Measurements from ENCODE around the gene BCAS4.

BCAS4 gene

DNA sequence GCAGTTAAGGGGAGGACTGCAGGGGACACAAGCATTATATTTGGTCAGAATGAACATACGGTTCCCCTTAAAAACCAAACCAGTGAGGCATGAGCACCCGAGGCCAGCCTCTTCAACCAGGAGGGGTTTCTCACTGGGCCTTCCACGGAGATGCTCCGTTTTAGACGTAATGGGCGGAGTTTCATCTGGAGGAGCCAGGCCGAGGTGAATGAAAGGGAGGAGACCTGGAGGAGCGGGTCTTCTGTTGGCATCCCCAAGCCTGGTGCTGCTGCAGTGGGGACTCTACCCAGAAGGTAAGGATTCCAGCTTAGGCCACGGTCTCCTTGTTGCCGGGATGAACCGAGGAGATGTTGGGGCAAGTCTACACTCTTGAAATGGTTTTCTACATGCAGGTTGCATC is 89.0 kb downstream of the BCAS4 start:
- no peak for DNase-seq (ENCODE audit: low read depth in 2 of 2)
- no peak overlapping the region for H3K4me3 ChIP-seq (replicated peaks in 1 of 2; ENCODE audit: low read depth in 2 of 2, low read length in 2 of 2)
- TF ChIP-seq, protein P1, sequence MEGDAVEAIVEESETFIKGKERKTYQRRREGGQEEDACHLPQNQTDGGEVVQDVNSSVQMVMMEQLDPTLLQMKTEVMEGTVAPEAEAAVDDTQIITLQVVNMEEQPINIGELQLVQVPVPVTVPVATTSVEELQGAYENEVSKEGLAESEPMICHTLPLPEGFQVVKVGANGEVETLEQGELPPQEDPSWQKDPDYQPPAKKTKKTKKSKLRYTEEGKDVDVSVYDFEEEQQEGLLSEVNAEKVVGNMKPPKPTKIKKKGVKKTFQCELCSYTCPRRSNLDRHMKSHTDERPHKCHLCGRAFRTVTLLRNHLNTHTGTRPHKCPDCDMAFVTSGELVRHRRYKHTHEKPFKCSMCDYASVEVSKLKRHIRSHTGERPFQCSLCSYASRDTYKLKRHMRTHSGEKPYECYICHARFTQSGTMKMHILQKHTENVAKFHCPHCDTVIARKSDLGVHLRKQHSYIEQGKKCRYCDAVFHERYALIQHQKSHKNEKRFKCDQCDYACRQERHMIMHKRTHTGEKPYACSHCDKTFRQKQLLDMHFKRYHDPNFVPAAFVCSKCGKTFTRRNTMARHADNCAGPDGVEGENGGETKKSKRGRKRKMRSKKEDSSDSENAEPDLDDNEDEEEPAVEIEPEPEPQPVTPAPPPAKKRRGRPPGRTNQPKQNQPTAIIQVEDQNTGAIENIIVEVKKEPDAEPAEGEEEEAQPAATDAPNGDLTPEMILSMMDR (IDR thresholded peaks at IDR 0.05; ENCODE audit: low read depth, low read length) = no peak

DNA sequence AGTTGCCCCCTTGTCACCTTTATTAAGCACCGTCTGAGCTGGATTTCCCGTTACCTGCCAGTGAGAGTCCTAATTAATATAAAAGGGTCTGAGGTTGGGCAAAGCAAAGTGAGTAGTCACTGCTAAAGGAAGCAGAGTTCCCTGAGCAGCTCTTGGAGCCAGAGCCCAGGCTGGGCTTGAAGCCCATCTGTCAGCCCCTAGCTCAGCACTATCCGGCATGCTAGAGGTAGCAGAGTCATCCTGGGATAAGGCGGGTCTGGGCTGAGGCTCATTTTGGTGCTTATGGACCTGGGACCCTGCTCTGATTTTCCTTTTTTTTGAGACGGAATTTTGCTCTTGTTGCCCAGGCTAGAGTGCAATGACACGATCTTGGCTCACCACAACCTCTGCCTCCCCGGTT is 90.2 kb downstream of the BCAS4 start:
- H3K4me3 ChIP-seq (replicated peaks in 1 of 2; ENCODE audit: low read depth in 2 of 2, low read length in 2 of 2) = no peak overlapping the region
- no peak for DNase-seq (ENCODE audit: low read depth in 2 of 2)
- TF ChIP-seq, protein P1 (IDR thresholded peaks at IDR 0.05; ENCODE audit: low read depth, low read length) = no peak

DNA sequence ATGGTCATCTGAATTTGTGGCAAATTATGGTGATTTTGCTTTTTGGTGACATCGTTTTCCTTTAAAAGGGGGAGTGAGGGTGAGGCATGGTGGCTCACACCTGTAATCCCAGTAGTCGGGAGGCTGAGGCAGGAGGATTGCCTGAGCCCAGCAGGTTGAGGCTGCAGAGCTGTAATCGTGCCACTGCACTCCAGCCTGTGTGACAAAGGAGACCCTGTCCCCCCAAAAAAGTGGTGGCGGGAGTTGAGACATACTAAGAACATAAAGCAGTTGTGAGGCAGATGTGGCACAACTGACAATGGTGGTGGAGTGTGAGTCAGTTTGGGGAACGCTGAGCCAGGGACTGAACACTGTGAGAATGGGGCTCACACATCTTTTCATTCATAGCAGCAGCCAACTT is 90.9 kb downstream of the BCAS4 start:
- TF ChIP-seq, protein P1 (IDR thresholded peaks at IDR 0.05; ENCODE audit: low read depth, low read length) = no peak
- DNase-seq (ENCODE audit: low read depth in 2 of 2) = no peak
- no peak overlapping the region for H3K4me3 ChIP-seq (replicated peaks in 1 of 2; ENCODE audit: low read depth in 2 of 2, low read length in 2 of 2)

DNA sequence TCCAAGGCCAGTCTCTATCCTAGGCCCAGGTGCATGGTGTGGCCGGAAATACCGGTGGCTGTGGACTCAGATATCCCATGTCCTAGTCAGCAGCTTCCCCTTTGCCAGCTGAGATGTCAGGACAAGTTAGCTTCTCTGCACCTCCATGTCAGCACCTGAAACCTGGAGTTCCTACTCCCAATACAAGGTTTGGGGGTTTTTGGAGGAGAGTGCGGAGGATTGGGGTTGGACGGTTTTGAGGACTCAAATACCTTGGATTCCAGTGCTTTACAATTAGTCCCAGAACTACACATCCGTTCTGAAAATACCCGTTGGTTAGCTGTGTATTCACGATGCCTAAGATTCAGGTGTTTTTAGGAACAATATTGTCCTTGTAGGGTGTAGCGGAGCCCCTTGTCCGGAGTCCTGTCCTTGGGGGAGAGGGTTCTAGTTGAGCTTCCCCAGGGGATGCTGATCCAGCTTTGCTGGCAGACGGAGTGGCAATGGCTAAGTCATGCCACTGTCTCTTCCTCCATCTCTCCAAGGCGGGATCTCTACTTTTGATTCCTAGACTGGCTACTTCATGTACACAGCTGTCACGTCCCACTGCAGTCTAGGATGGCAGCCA is 91.4 kb downstream of the BCAS4 start:
- TF ChIP-seq, protein P1 (IDR thresholded peaks at IDR 0.05; ENCODE audit: low read depth, low read length) = no peak
- DNase-seq (ENCODE audit: low read depth in 2 of 2) = no peak
- no peak overlapping the region for H3K4me3 ChIP-seq (replicated peaks in 1 of 2; ENCODE audit: low read depth in 2 of 2, low read length in 2 of 2)

DNA sequence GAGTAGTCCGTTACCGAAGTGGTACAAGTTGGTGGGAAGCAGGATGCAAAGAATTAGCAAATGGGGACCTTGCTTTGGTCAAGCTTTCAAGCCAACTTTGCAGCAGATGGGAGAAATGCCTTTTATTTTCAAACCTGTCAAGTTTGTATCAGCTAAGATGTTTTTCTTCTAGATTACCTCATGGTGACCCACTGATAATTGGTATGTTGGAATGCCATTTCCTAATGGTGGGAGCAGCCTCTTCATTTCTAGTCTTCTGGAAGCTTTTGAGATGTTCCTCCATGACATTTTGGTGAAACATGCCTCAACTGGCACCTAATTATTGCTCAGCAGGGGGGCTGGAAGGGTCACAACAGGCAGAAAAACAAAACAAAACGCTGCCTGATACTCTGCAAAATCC is 92.7 kb downstream of the BCAS4 start:
- H3K4me3 ChIP-seq (replicated peaks in 1 of 2; ENCODE audit: low read depth in 2 of 2, low read length in 2 of 2) = no peak overlapping the region
- no peak for DNase-seq (ENCODE audit: low read depth in 2 of 2)
- TF ChIP-seq, protein P1 (IDR thresholded peaks at IDR 0.05; ENCODE audit: low read depth, low read length) = no peak

DNA sequence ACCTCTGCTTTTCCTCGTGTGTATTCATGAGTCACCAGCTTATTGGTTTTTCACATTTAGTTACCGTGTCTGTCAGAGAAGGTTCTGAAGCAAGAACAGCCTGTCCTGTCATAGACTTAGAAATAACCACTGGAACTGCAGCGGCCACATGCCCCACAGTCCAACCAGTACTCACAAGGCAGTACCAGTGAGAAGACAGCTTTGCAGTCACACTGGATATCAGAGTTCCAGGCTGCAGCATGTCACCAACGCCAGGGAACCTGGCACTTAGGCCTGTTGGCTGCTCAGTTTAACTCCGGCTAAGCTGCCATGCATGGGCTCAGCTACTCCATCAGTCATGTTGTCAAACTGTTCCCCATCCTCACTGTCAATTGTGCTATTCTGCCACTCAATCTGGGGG is 96.3 kb downstream of the BCAS4 start:
- TF ChIP-seq, protein P1 (IDR thresholded peaks at IDR 0.05; ENCODE audit: low read depth, low read length) = no peak
- DNase-seq (ENCODE audit: low read depth in 2 of 2) = peak in 1 of 2 donors; percentile 38
- no peak overlapping the region for H3K4me3 ChIP-seq (replicated peaks in 1 of 2; ENCODE audit: low read depth in 2 of 2, low read length in 2 of 2)

DNA sequence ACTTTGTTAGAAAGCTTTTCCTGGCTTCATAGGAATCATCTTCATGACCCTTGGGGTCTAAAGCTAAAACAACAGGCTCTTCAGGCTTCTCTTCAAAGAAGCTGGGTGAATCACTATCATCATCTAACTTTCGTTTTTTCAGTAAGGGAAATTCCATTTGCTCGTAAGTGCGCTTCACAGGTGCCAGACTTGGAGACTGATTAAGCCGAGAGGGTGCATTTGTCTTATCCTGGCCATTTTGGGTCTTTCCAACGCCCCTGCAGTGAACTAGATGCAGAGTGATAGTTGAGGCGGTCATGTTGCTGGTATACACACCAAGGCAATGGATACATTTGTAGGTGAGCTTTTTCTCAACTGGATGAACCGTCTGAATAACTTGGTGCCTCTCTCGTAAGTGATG is 97.5 kb downstream of the BCAS4 start:
- DNase-seq (ENCODE audit: low read depth in 2 of 2) = no peak
- TF ChIP-seq, protein P1 (IDR thresholded peaks at IDR 0.05; ENCODE audit: low read depth, low read length) = no peak
- no peak overlapping the region for H3K4me3 ChIP-seq (replicated peaks in 1 of 2; ENCODE audit: low read depth in 2 of 2, low read length in 2 of 2)
